AG04450 (cell line): ENCODE measurements around the gene UMODL1. TPM values are rescaled to one million over a fixed set of nuclear protein-coding genes. Genes with fewer than 3 reads are reported as not detected.

Source experiments
- CTCF ChIA-PET: fragments of 300-600, 350-600 bp; formaldehyde crosslinking; extraction: SDS; loops from one replicate; lab custom pipeline; 2022; ENCODE audit warnings: antibody characterized with exemption, inconsistent platforms; lab: Charles Lee
- POLR2A ChIA-PET: fragments of 350-600 bp; formaldehyde crosslinking; extraction: SDS; loops from one replicate; lab custom pipeline; 2021; ENCODE audit warnings: antibody characterized with exemption, inconsistent platforms; lab: Yijun Ruan, JAX
- DNase-seq: peaks from one replicate; pipeline ENCODE4 v3.0.0-alpha.2; 2011; ENCODE audit warnings: low read depth, low spot score
- H3K27ac ChIP-seq: one replicate; pipeline ENCODE4 v1.5.1; 2012; ENCODE audit warnings: low read depth, low read length, control low read depth
- H3K27me3 ChIP-seq: one replicate; pipeline ENCODE4 v1.6.0; 2012; ENCODE audit warnings: low read length; ENCODE audit not compliant: control insufficient read depth, insufficient read depth
- H3K4me3 ChIP-seq: 2 replicates; pipeline ENCODE4 v1.5.1; 2011; ENCODE audit warnings: mild to moderate bottlenecking, low read depth, low read length, control low read depth
- H3K9me3 ChIP-seq: 2 replicates; pipeline ENCODE4 v1.5.1; 2012; ENCODE audit warnings: low read length; ENCODE audit not compliant: control insufficient read depth, insufficient read depth
- polyA plus RNA-seq: library from polyadenylated mRNA; depleted of rRNA; stranded (reverse); fragments of >200 nt; gene quantifications from 2 replicates; pipeline ENCODE4 v1.2.3, GENCODE V29; 2011
- TF ChIP-seq, protein P1 (sequence below): IDR thresholded peaks from 2 replicates; pipeline ENCODE4 v1.5.1; 2011; ENCODE audit warnings: low read depth, low read length, control low read depth, inconsistent platforms

UMODL1 gene
- polyA plus RNA-seq, 1 experiment: 0.09 TPM

- Histone ChIP-seq H3K27me3 (no peaks in the 10 kb centered on the region), H3K9me3 (peaks cover 9% of the 10 kb centered on the region), H3K27ac (peak overlapping the region; percentile 100), H3K4me3 (no peak overlapping the region)
- ChIA-PET CTCF (interaction anchor here (0.9 kb wide), 1 partner anchor 79 kb away, joined by 3 read pairs; no protein-coding TSS in a partner anchor), POLR2A (interaction anchor here (0.8 to 1.5 kb wide), 2 partner anchors 13 to 29 kb away, joined by 3 to 6 read pairs; partner anchors contain the start of gene ZBTB21)
- peak; percentile 61 for DNase-seq
- TF ChIP-seq, protein P1, sequence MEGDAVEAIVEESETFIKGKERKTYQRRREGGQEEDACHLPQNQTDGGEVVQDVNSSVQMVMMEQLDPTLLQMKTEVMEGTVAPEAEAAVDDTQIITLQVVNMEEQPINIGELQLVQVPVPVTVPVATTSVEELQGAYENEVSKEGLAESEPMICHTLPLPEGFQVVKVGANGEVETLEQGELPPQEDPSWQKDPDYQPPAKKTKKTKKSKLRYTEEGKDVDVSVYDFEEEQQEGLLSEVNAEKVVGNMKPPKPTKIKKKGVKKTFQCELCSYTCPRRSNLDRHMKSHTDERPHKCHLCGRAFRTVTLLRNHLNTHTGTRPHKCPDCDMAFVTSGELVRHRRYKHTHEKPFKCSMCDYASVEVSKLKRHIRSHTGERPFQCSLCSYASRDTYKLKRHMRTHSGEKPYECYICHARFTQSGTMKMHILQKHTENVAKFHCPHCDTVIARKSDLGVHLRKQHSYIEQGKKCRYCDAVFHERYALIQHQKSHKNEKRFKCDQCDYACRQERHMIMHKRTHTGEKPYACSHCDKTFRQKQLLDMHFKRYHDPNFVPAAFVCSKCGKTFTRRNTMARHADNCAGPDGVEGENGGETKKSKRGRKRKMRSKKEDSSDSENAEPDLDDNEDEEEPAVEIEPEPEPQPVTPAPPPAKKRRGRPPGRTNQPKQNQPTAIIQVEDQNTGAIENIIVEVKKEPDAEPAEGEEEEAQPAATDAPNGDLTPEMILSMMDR: no peak
Measured at GRCh38 chr21:42038826-42039425, 32.2 kb upstream of the UMODL1 start.

- Histone ChIP-seq H3K27ac (peak overlapping the region; percentile 100), H3K4me3 (0 out of 2 replicates have a peak overlapping the region, but pooled peaks have one; percentile 14), H3K27me3 (no peaks in the 10 kb centered on the region), H3K9me3 (peaks cover 9% of the 10 kb centered on the region)
- ChIA-PET CTCF (interaction anchor here (0.9 kb wide), 1 partner anchor 78 kb away, joined by 3 read pairs; no protein-coding TSS in a partner anchor), POLR2A (interaction anchor here (0.6 to 1.5 kb wide), 9 partner anchors 14 to 162 kb away, joined by 3 to 7 read pairs (median 4); partner anchors contain the start of gene ZBTB21)
- no peak for DNase-seq
- TF ChIP-seq, protein P1: no peak
Measured at GRCh38 chr21:42039470-42039901, 31.6 kb upstream of the UMODL1 start.

- TF ChIP-seq, protein P1: no peak
- ChIA-PET CTCF (interaction anchor here (0.9 kb wide), 1 partner anchor 78 kb away, joined by 3 read pairs; no protein-coding TSS in a partner anchor), POLR2A (interaction anchor here (0.6 to 1.5 kb wide), 11 partner anchors 9 to 424 kb away, joined by 3 to 7 read pairs (median 4); partner anchors contain the start of gene ZBTB21)
- DNase-seq: peak; percentile 93
- peaks cover 9% of the 10 kb centered on the region for H3K9me3 ChIP-seq
- H3K4me3 ChIP-seq: peak overlapping the region; percentile 49
- peak overlapping the region; percentile 100 for H3K27ac ChIP-seq
- H3K27me3 ChIP-seq: no peaks in the 10 kb centered on the region
Measured at GRCh38 chr21:42039911-42040351, 31.2 kb upstream of the UMODL1 start.

- Histone ChIP-seq H3K9me3 (peaks cover 9% of the 10 kb centered on the region), H3K27me3 (no peaks in the 10 kb centered on the region), H3K4me3 (peak overlapping the region; percentile 49), H3K27ac (peak overlapping the region; percentile 100)
- POLR2A ChIA-PET: interaction anchor here (0.6 to 1.5 kb wide), 11 partner anchors 10 to 425 kb away, joined by 3 to 7 read pairs (median 4); partner anchors contain the start of gene ZBTB21
- TF ChIP-seq, protein P1: no peak
- CTCF ChIA-PET: no interaction called here
- peak; percentile 100 for DNase-seq
Measured at GRCh38 chr21:42040411-42041180, 30.5 kb upstream of the UMODL1 start.
